Body of pancreas (tissue), 4 donors: ENCODE measurements around the gene CARD14. TPM values are rescaled to one million over a fixed set of nuclear protein-coding genes. Genes with fewer than 3 reads are reported as not detected.
"Not testable (repeated sequence)": the region's sequence is repeated elsewhere in the genome, so short reads cannot be mapped to it uniquely, and the experiment has no call there.

Source experiments
- ATAC-seq: fragments of 150-250 bp; one replicate; pipeline ENCODE4 v1.9.1; 2016
- DNase-seq, 4 donors: peaks; one replicate each; pipeline ENCODE4 v3.0.0-alpha.2; 2019
- H3K27ac ChIP-seq, 4 donors: fragments of 200-600 bp; sonication (generic); 1 replicate in 3 of 4; 2 replicates in 1 of 4; pipeline versions ENCODE4 v1.5.1 to v1.6.1; 2016 to 2019; ENCODE audit warnings: mild to moderate bottlenecking in 1 of 4, mixed read lengths in 1 of 4, moderate library complexity in 1 of 4
- H3K27me3 ChIP-seq, 2 donors: fragments of 200-600 bp; sonication (generic); one replicate each; pipeline ENCODE4 v1.6.0; 2016; ENCODE audit warnings: mild to moderate bottlenecking in 1 of 2
- H3K36me3 ChIP-seq, 2 donors: fragments of 200-600 bp; sonication (generic); replicated peaks in 1 of 2; 2 replicates each; pipeline ENCODE4 v1.5.1; 2016; ENCODE audit warnings: low read depth in 2 of 2; ENCODE audit not compliant: insufficient read depth in 1 of 2
- H3K4me1 ChIP-seq: fragments of 200-600 bp; sonication (generic); one replicate; pipeline ENCODE4 v1.6.0; 2016
- H3K4me3 ChIP-seq, 2 donors: fragments of 200-600 bp; sonication (generic); 1 replicate in 1 of 2; 2 replicates in 1 of 2; pipeline ENCODE4 v1.5.1; 2016 to 2019
- H3K9me3 ChIP-seq, 3 donors: fragments of 200-600 bp; sonication (generic); 1 replicate in 2 of 3; 2 replicates in 1 of 3; pipeline ENCODE4 v1.5.1; 2016
- POLR2A ChIP-seq, 3 donors: fragments of 450-650 bp; IDR thresholded peaks; one replicate each; pipeline ENCODE4 v1.6.1; 2016; ENCODE audit warnings: antibody characterized with exemption in 3 of 3, mild to moderate bottlenecking in 2 of 3
- whole genome bisulfite sequencing, 2 donors: methylation state at CpG; one replicate each; pipeline ENCODE4 v1.1.5; 2017; 5-methylcytosine and 5-hydroxymethylcytosine counted together
- intact Hi-C: fragments of 100-400 bp; cut with DNase I; formaldehyde crosslinking; loops from one replicate; pipeline ENCODE4 v1.15.1; 2023
- total RNA-seq, 2 donors: library from RNA; depleted of rRNA; stranded (reverse); fragments of >200 nt; gene quantifications; one replicate each; pipeline ENCODE4 v1.1.0, GENCODE V29; 2016
- TF ChIP-seq, protein P1 (sequence below), 7 experiments: fragments of 450-650 bp in 4 of 7; fragments of 200-600 bp in 3 of 7; sonication (generic) in 3 of 7; IDR thresholded peaks; one replicate each; pipeline ENCODE4 v1.5.1; 2016 to 2019; ENCODE audit warnings: antibody characterized with exemption in 7 of 7

Gene CARD14
- total RNA-seq, 2 donors from 2014 or later: not detected

DNA sequence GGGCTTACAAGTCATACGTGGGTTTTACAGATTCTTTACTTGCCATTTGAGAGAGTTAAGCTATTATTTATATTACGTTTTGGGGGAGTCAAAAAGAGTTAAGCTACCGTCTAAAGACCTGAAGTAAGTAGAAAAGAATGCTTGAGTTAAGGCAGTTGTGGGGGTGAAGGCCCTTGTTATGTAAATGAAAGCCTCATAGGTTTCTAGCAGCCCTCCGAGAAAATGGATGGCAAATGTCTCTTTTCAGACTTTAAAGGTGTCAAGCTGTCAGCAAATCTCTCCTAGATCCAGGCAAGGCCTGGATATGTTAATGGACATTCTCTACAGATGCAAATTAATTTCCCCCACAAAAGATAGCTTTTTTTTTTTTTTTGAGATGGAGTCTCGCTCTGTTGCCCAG is 15.7 kb upstream of the CARD14 start:
- intact Hi-C loops: no loop called here
- DNase-seq (no peak), ATAC-seq (no peak)
- H3K36me3 ChIP-seq: no peaks in the 10 kb centered on the region
- no peaks in the 10 kb centered on the region for H3K4me1 ChIP-seq
- no peaks in the 10 kb centered on the region for H3K9me3 ChIP-seq
- H3K4me3 ChIP-seq: no peak overlapping the region
- H3K27ac ChIP-seq: no peak overlapping the region
- TF ChIP-seq POLR2A (IDR thresholded peaks at IDR 0.05): no peak
- TF ChIP-seq, protein P1, sequence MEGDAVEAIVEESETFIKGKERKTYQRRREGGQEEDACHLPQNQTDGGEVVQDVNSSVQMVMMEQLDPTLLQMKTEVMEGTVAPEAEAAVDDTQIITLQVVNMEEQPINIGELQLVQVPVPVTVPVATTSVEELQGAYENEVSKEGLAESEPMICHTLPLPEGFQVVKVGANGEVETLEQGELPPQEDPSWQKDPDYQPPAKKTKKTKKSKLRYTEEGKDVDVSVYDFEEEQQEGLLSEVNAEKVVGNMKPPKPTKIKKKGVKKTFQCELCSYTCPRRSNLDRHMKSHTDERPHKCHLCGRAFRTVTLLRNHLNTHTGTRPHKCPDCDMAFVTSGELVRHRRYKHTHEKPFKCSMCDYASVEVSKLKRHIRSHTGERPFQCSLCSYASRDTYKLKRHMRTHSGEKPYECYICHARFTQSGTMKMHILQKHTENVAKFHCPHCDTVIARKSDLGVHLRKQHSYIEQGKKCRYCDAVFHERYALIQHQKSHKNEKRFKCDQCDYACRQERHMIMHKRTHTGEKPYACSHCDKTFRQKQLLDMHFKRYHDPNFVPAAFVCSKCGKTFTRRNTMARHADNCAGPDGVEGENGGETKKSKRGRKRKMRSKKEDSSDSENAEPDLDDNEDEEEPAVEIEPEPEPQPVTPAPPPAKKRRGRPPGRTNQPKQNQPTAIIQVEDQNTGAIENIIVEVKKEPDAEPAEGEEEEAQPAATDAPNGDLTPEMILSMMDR (IDR thresholded peaks at IDR 0.05): no peak
- 82 to 83% methylated on average over 5 of the region's 5 CpGs for WGBS, 2 donors
- no peaks in the 10 kb centered on the region for H3K27me3 ChIP-seq

DNA sequence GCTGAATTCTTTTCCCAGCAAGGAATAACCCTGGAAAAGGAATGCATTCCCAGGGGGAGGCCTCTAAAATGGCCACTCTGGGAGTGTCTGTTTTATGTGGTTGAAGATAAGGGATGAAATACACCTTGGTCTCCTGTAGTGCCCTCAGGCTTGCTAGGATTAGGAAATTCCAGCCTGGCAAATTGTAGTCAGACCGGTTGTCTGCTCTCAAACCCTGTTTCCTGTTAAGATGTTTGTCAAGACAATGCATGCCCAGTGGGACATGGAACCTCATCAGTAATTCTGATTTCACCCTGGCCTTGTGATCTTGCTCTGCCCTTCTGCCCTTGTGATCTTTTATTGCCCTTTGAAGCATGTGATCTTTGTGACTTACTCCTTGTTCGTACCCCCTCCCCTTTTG is 14.2 kb upstream of the CARD14 start:
- H3K9me3 ChIP-seq, H3K27ac ChIP-seq, H3K4me1 ChIP-seq, ATAC-seq, H3K36me3 ChIP-seq, H3K27me3 ChIP-seq, intact Hi-C loops, DNase-seq, H3K4me3 ChIP-seq: not testable (repeated sequence)
- 61 to 69% methylated on average over 2 of the region's 2 CpGs for WGBS, 2 donors

DNA sequence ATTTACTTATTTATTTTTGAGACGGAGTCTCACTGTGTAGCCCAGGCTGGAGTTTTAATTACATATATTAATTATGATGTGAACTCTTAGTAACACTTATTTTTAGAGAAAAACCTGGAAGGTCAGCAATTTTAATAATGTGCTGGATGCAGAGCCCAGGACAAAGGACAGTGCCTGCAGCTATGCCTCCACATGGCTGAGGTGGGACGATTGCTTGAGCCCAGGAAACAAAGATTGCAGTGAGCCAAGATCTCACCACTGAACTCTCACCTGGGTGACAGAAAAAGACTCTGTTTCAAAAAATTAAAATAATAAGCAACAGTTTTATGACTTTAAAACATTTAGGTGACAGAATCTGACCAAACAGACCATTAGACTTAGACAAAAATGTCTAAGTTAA is 11.0 kb upstream of the CARD14 start:
- H3K9me3 ChIP-seq: no peaks in the 10 kb centered on the region
- no peak overlapping the region for H3K27ac ChIP-seq
- intact Hi-C loops: no loop called here
- no peaks in the 10 kb centered on the region for H3K4me1 ChIP-seq
- WGBS, 2 donors: 58 to 68% methylated on average over 2 of the region's 2 CpGs
- no peaks in the 10 kb centered on the region for H3K27me3 ChIP-seq
- no peaks in the 10 kb centered on the region for H3K36me3 ChIP-seq
- TF ChIP-seq, protein P1 (IDR thresholded peaks at IDR 0.05): no peak
- no peak for TF ChIP-seq POLR2A (IDR thresholded peaks at IDR 0.05)
- no peak overlapping the region for H3K4me3 ChIP-seq
- DNase-seq (no peak), ATAC-seq (no peak)

DNA sequence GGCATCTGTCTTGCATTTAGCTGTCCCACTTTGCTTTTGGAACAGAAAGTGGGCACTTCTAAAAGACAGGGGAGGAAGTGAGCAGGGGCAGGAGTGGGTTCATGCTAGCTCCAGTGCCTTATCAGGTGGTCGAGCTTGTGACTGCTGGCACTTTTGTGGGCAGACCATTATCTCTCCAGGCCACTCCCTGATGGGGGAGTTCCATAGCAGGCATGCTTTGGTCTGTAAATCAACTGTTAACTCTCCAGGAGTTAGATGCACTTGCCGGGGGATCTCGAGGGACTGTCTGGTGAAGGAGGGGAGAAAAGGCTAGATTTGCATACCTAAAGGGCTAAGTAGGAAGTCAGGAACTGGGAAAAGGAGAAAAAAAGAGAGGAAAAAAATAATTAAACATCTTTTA is 9.3 kb upstream of the CARD14 start:
- DNase-seq (no peak), ATAC-seq (no peak)
- no peaks in the 10 kb centered on the region for H3K27me3 ChIP-seq
- no peaks in the 10 kb centered on the region for H3K4me1 ChIP-seq
- no peak overlapping the region for H3K4me3 ChIP-seq
- H3K27ac ChIP-seq: no peak overlapping the region
- no peaks in the 10 kb centered on the region for H3K9me3 ChIP-seq
- intact Hi-C loops: no loop called here
- 32 to 34% methylated on average over 3 of the region's 3 CpGs for WGBS, 2 donors
- TF ChIP-seq, protein P1 (IDR thresholded peaks at IDR 0.05): no peak
- TF ChIP-seq POLR2A (IDR thresholded peaks at IDR 0.05): no peak
- H3K36me3 ChIP-seq: no peaks in the 10 kb centered on the region

DNA sequence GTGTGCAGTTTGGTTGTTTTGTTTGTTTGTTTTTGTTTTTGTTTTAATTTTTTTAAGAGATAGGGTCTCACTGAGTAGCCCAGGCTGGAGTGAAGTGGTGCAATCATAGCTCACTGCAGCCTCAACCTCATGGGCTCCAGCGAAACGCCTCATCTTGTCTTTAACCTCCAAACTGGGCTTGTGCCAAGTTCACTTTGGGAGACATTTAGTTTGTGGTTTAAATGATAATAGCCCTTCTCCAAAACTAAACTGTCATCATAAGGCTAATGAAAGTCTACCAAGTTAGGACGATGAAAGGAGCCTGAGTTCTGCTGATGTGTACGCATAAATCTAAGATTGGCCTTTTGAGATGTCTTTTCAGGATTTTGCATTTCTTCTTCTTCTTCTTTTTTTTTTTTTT is 6.5 kb upstream of the CARD14 start:
- ATAC-seq (no peak), DNase-seq (no peak)
- TF ChIP-seq POLR2A (IDR thresholded peaks at IDR 0.05): no peak
- TF ChIP-seq, protein P1 (IDR thresholded peaks at IDR 0.05): no peak
- Histone ChIP-seq H3K27ac (no peak overlapping the region), H3K9me3 (no peaks in the 10 kb centered on the region), H3K4me3 (no peak overlapping the region), H3K36me3 (no peaks in the 10 kb centered on the region), H3K4me1 (no peaks in the 10 kb centered on the region), H3K27me3 (no peaks in the 10 kb centered on the region)
- WGBS, 2 donors: 78 to 90% methylated on average over 4 of the region's 4 CpGs
- intact Hi-C loops: no loop called here
